Eye (tissue), 1 donor: ENCODE results near the gene VKORC1L1.
"Not testable (repeated sequence)": the region's sequence is repeated elsewhere in the genome, so short reads cannot be mapped to it uniquely, and the experiment has no call there.

Source experiments
- DNase-seq: peaks from one replicate; pipeline ENCODE4 v3.0.0-alpha.2; 2015

The VKORC1L1 gene

GRCh38 chr7:65885533-65885932 is 12.7 kb downstream of the VKORC1L1 start:
- not testable (repeated sequence) for DNase-seq

DNA sequence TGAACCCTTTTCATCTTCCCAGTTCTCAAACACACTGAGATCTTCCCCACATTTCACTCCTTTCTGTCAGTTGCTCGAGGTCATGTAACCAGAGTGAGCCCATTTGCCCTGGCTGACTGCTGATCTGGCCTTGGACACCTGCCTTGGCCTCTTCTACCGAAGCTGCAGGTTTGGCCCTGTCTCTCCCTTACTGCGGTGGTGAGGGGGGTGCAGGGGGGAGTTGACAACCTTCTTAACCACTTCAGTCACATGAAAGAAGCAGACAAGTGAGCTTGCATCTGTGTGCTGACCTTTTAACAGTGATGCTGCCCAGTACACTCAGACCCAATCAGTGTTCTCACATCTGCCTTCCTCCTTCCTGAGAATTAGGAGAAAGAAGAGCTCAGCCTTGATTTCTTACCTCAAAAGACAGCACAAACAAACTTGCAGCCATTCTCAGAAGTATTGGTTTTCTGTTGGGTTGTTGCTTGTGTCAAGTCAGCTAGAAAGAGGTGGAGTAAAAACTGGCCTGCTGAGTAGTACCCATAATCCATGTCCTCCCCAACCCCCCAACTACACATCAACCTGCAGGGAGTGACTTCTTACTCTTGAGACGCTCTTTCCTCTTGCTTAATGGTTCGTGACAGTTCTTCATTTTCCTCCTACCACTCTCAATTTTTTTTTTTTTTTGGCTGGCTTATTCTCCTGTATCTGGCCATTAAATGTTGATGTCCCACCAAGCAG is 15.7 kb downstream of the VKORC1L1 start:
- not testable (repeated sequence) for DNase-seq

DNA sequence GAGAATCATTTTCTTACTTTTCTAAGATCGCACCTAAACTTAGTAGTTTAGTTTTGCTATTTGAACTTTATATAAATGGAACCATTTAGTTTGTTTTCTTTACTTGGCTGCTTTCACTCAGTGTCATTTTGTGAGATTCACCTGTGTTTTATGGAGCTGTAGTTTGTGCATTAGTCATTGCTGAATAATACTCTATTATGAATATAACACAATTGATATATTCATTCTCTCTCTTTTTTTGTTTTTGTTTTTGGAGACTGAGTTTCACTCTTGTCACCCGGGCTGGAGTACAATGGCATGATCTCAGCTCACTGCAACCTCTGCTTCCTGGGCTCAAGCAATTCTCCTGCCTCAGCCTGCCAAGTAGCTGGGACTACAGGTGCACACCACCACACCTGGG is 16.8 kb downstream of the VKORC1L1 start:
- not testable (repeated sequence) for DNase-seq

- no peak for DNase-seq
These were observed 19.3 kb downstream of the VKORC1L1 start for GRCh38 chr7:65892161-65892560.

DNA sequence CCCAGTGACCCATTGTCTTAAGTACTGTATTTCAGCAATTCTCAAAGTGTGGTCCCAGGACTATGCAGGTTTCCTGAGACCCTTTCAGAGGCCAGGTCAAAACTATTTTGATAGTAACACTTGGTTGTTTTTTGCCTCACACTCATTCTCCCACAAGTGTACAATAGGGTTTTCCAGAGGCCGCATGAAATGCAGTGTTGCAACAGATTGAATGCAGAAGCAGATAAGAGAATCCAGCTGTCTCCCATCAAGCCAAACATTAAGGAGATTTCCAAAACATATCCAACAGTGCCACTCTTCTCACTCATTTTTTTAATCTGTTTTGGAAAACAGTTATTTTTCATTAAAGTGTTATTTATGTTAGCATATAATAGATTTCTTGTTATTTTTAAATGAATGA is 20.0 kb downstream of the VKORC1L1 start:
- DNase-seq: no peak

DNA sequence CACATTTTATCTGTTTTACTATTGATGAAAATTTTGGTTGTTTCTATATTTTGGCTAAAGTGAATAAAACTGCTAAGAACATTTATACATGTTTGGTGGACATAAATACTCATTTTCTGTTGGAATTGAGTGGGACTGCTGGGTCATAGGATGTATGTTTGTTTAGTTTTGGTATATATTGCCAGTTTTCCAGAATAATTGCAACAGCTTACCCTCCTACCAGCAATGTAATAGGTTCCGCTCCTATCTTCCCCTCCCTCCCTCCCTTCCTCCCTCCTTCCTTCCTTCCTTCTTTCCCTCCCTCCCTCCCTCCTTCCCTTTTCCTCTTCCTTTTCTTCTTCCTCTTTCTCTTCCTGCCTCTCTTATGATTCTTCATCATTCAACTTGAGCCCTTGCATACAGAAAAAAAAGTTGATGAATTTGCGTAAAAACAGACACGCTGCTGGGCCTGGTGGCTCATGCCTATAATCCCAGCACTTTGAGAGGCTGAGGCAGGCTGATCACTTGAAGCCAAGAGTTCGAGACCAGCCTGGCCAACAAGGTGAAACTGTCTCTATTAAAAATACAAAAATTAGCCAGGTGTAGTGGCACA is 23.5 kb downstream of the VKORC1L1 start:
- no peak for DNase-seq

GRCh38 chr7:65897289-65897688 is 24.4 kb downstream of the VKORC1L1 start:
- DNase-seq: not testable (repeated sequence)

DNA sequence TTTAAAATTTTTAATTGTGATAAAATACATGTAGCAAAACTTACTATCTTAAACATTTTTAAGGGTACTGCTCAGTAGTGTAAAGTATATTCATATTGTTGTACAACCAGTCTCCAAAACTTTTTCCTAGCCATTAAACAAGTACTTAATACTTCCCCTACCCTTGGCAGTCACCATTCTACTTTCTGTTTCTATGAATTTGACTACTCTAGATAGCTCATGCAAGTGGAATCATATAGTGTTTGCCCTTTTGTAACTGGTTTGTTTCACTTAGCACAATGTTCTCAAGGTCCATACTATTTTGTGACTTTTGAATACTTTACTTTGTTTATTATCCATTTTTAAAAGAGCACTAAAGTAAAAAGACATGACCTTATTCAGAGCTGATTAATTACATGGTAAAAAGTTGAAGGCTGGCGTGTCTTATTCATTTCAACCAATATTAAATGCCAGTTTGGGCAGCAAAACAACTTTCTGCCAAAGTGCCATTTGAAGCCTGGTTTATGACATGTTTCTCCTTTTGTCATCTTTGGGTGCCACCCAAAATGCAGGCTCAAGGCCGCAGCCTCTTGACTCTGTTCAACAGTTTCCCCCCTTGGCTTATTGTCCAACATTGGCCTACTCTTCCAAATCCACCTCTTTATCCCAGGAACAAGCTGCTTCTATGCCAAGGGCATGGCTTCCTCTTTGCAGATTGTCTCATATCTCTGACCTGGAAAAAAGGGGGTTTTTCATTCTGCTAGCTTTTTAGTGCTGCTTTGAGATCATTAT is 26.0 kb downstream of the VKORC1L1 start:
- not testable (repeated sequence) for DNase-seq

DNA sequence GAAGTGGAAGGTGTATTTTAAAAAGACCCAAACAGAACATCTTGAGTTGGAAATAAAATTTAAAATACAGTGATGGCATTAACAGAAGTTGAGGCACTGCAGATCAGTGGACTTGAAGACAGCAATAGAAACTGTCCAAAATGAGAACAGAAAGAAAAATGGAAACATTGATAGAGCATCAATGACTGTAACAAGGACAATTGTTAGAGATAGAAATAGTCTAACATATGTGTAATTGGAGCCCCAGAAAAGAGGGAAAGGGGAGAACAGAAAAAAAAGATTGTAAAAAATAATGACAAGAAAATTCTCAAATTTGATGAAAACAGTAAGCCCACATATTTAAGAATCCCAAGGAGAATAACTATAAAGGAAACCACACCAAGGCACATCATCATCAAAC is 29.4 kb downstream of the VKORC1L1 start:
- no peak for DNase-seq

- DNase-seq: no peak
These were observed 34.8 kb downstream of the VKORC1L1 start for GRCh38 chr7:65907501-65908198.

- DNase-seq: no peak
These were observed 37.4 kb downstream of the VKORC1L1 start for GRCh38 chr7:65910237-65910636.

DNA sequence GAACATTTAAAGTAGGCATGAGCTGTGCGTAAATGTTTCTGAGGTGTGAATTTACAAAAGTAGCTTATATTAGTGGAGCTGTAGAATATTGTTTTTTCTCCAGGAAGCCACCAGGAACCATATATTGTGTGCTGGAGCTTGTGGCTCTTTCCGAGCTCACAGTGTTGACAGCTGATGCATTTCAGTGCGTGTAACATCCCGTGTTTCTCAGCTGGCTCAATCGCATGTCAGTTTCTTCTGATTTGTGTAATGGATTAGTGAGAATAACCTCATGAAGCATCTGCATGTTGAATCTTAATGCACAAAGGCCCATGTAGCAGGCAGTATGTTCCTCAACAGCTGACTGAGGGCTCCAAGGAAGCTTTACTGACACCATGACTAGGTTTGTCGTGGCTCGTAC is 39.4 kb downstream of the VKORC1L1 start:
- no peak for DNase-seq

DNA sequence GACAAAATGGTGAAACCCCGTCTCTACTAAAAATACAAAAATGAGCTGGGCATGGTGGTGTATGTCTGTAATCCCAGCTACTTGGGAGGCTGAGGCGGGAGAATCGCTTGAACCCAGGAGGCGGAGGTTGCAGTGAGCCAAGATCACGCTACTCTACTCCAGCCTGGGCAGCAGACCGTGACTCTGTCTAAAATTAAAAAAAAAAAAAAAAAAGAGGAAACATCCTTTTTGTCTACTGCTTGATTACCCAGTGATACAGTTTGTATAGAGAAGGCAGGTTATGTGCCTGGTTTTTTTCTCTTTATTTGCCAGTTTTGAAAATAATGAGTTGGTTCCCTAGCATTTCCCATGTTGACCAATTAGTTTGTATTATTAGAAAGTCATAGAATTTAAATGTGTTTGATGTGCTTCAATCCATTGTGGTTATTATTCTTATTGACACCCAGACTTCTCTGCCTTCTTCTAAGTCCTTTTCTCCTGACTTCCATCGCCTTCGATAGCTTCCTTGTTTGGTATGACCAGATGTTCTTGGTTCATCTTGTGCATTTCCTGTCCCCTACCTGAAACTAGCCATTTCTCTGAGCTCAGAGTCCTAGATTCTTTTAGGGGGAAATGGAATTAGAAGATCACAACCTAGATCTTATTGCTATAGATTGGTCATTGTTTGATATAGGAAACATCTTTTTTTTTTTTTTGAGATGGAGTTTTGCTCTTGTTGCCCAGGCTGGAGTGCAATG is 43.2 kb downstream of the VKORC1L1 start:
- no peak for DNase-seq

GRCh38 chr7:65923316-65923715 is 50.4 kb downstream of the VKORC1L1 start:
- no peak for DNase-seq

DNA sequence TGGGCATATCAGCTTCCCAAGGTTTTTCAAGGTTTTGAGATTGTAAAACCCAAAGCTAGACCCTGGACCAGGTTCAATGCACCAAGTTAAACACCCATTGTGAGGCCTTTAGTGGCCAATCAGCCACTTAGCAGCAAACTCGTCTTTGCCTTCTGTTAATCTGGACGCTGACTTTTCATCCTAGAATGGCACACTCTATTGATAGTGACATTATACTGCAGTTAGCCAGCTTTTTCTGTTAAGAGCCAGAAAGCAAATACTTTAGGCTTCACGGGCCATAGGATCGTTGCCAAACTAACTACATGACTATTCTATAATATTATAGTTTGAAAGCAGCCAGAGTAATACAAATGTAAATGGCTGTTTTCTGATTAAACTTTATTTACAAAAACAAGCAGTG is 51.3 kb downstream of the VKORC1L1 start:
- DNase-seq: no peak

DNA sequence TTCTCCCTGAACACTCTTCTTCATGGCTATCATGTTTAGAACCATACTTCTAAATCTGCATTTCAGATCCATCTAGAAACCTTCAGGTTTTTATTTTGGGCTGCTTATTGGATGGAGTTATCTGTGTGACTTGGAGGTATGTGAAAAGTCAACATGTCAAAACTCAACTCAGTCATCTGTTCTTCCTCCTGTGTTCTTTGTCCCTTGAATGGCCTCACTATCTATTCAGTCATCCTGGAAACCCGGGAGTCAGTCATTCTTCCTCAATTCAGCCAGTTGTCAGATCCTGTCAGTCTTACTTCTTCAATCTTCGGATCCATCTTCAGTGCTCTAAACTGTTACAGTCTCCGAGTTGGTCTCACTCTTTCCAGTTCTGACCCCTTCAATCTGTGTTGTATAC is 52.2 kb downstream of the VKORC1L1 start:
- no peak for DNase-seq

- no peak for DNase-seq
These were observed 53.7 kb downstream of the VKORC1L1 start for GRCh38 chr7:65926588-65926987.

GRCh38 chr7:65927489-65928448 is 54.9 kb downstream of the VKORC1L1 start:
- DNase-seq: no peak

DNA sequence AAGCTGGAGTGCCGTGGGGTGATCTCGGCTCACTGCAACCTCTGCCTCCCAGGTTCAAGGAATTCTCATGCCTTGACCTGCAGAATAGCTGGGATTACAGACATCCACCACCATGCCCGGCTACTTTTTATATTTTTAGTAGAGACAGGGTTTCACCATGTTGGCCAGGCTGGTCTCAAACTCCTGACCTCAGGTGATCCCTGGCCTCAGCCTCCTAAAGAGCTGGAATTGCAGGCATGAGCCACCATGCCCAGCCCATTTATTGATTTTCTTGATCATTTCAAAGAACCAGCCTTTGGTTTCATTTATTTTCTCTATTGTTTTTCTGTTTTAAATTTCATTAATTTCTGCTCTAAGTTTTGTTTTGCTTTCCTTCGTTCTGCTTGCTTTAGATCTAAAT is 58.8 kb downstream of the VKORC1L1 start:
- no peak for DNase-seq

DNA sequence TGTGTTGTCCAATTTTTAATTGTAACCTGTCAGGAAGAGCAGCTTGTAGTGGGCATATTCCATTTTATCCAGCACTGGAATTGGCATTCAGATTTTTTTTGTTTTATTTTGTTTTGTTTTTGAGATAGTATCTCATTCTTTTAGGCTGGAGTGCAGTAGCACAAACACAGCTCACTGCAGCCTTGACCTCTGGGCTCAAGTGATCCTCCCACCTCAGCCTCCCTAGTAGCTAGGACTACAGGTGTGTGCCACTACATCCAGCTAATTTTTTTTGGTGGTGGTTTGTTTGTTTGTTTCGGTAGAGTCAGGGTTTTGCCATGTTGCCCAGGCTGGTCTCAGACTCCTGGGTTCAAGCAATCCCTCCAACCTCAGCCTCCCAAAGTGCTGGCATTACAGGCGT is 64.4 kb downstream of the VKORC1L1 start:
- no peak for DNase-seq

- no peak for DNase-seq
These were observed 65.5 kb downstream of the VKORC1L1 start for GRCh38 chr7:65938336-65938895.
